GM12878 (cell line): ENCODE results near the gene UVRAG. TPM values are rescaled to one million over a fixed set of nuclear protein-coding genes. Genes with fewer than 3 reads are reported as not detected.

Experiments
- ATAC-seq: fragments of 200-7000 bp; cut with Tn5 transposase; 3 replicates; pipeline ENCODE4 v1.9.1; 2020; ENCODE audit warnings: mild to moderate bottlenecking, moderate library complexity
- BruUV-seq: library from RNA; stranded (reverse); fragments of 400-500 nt; replicated peaks from 2 replicates; lab custom pipeline; 2021; lab: Mats Ljungman, UMichigan
- CTCF ChIA-PET: fragments of 300-600 bp; sonication (Branson Sonifier 250); formaldehyde crosslinking; extraction: SDS; loops from one replicate; lab custom pipeline; 2021; ENCODE audit warnings: inconsistent platforms; lab: Yijun Ruan, JAX
- POLR2A ChIA-PET: fragments of 350-600 bp; formaldehyde crosslinking; extraction: SDS; loops from one replicate; lab custom pipeline; 2021; ENCODE audit warnings: inconsistent platforms; lab: Charles Lee
- RAD21 ChIA-PET: fragments of 300-600 bp; sonication (Branson Sonifier 250); formaldehyde crosslinking; loops from one replicate; lab custom pipeline; 2023; ENCODE audit warnings: antibody characterized with exemption; ENCODE audit not compliant: unreplicated experiment; lab: Charles Lee
- SMC1A ChIA-PET: fragments of 300-600 bp; sonication (Branson Sonifier 250); formaldehyde crosslinking; loops from one replicate; lab custom pipeline; 2023; ENCODE audit not compliant: unreplicated experiment, uncharacterized antibody; lab: Charles Lee
- DNase-seq: peaks from one replicate; pipeline ENCODE4 v3.0.0-alpha.2; 2011; ENCODE audit warnings: low read depth, low spot score
- FAIRE-seq: peaks from 3 replicates; lab custom pipeline; 2011; peaks lifted over from hg19 to GRCh38; lab: Jason Lieb, UNC
- H2AFZ ChIP-seq: 2 replicates; pipeline ENCODE4 v1.6.0; 2011; ENCODE audit warnings: low read depth, low read length, control low read depth; ENCODE audit not compliant: control insufficient read depth
- H3K27ac ChIP-seq: 2 replicates; pipeline ENCODE4 v1.5.1; 2011; ENCODE audit warnings: control low read depth; ENCODE audit not compliant: control insufficient read depth, insufficient read depth
- H3K27me3 ChIP-seq, 2 experiments: replicated peaks in 1 of 2; 2 replicates each; pipeline versions ENCODE4 v1.6.0 to v1.6.1; 2011; ENCODE audit warnings: low read length in 1 of 2; ENCODE audit not compliant: control insufficient read depth in 2 of 2, insufficient read depth in 2 of 2
- H3K36me3 ChIP-seq, 2 experiments: 2 replicates each; pipeline ENCODE4 v1.5.1; 2011; ENCODE audit warnings: low read length in 1 of 2; ENCODE audit not compliant: control insufficient read depth in 2 of 2, insufficient read depth in 2 of 2
- H3K4me1 ChIP-seq: 2 replicates; pipeline ENCODE4 v1.6.1; 2011; ENCODE audit warnings: mild to moderate bottlenecking, low read length, moderate library complexity, mixed read lengths; ENCODE audit not compliant: control insufficient read depth, insufficient read depth
- H3K4me2 ChIP-seq: 2 replicates; pipeline ENCODE4 v1.6.0; 2011; ENCODE audit warnings: control low read depth; ENCODE audit not compliant: control insufficient read depth, insufficient read depth
- H3K4me3 ChIP-seq: fragments of 200-600 bp; sonication (generic); 2 replicates; pipeline ENCODE4 v1.5.1; 2016
- H3K79me2 ChIP-seq: 2 replicates; pipeline ENCODE4 v1.6.0; 2011; ENCODE audit warnings: low read length; ENCODE audit not compliant: control insufficient read depth, insufficient read depth
- H3K9ac ChIP-seq: 2 replicates; pipeline ENCODE4 v1.8.0; 2011; ENCODE audit warnings: low read length, control low read depth, mixed read lengths; ENCODE audit not compliant: control insufficient read depth, insufficient read depth
- H3K9me3 ChIP-seq: replicated peaks from 3 replicates; pipeline ENCODE4 v1.5.1; 2011; ENCODE audit warnings: mild to moderate bottlenecking, low read length; ENCODE audit not compliant: control insufficient read depth, insufficient read depth
- H4K20me1 ChIP-seq: 2 replicates; pipeline ENCODE4 v1.6.0; 2011; ENCODE audit not compliant: control insufficient read depth, insufficient read depth
- IKZF2 ChIP-seq, 2 experiments: fragments of 450-650 bp; IDR thresholded peaks; 2 replicates each; pipeline ENCODE4 v1.6.1; 2017; ENCODE audit warnings: mild to moderate bottlenecking in 2 of 2, moderate library complexity in 2 of 2
- RUNX3 ChIP-seq: IDR thresholded peaks from 2 replicates; pipeline ENCODE4 v1.6.1; 2012; ENCODE audit warnings: low read length, inconsistent platforms
- SMAD5 ChIP-seq: IDR thresholded peaks from 2 replicates; pipeline ENCODE4 v1.6.1; 2016; ENCODE audit warnings: antibody characterized with exemption, low read depth
- TARDBP ChIP-seq: IDR thresholded peaks from 2 replicates; pipeline ENCODE4 v1.6.1; 2016; ENCODE audit warnings: borderline replicate concordance
- whole genome bisulfite sequencing: methylation state at CpG from one replicate; pipeline ENCODE4 v1.1.6; 2016; ENCODE audit warnings: low lambda C conversion rate; ENCODE audit not compliant: insufficient replicate concordance, insufficient coverage; ENCODE audit errors: missing lambda C conversion rate; 5-methylcytosine and 5-hydroxymethylcytosine counted together
- in situ Hi-C: fragments of 300-500 bp; cut with MboI; formaldehyde crosslinking; loops from 9 replicates; pipeline ENCODE4 v1.14.3; 2018; ENCODE audit warnings: mixed read lengths
- intact Hi-C: fragments of 100-400 bp; cut with micrococcal nuclease; formaldehyde crosslinking; loops from one replicate; pipeline ENCODE4 v1.14.2; 2022; ENCODE audit not compliant: unreplicated experiment
- polyA plus RNA-seq, 11 experiments: library from polyadenylated mRNA; depleted of rRNA in 4 of 11; unstranded in 6 of 11; stranded (reverse) in 5 of 11; fragments of >200 nt; fragmentation: Nextera tagmentation in 4 of 11; fragmentation: Illumina TruSeq in 1 of 11; extraction: Ambion mirVana in 4 of 11; extraction: Trizol in 1 of 11; gene quantifications; 1 replicate in 1 of 11; 2 replicates in 10 of 11; pipeline versions ENCODE4 v1.2.1 to v1.2.3, GENCODE V29; 2011 to 2016; ENCODE audit warnings: inconsistent platforms in 2 of 11, missing spikeins in 2 of 11, low read depth in 1 of 11
- total RNA-seq, 4 experiments: library from RNA; depleted of rRNA in 3 of 4; stranded (reverse); fragments of >200 nt in 3 of 4; fragmentation: Illumina TruSeq in 1 of 4; extraction: Trizol in 1 of 4; gene quantifications; 2 replicates each; pipeline versions ENCODE4 v1.2.1 to v1.2.3, GENCODE V29; 2013 to 2021
- TF ChIP-seq, protein P1 (sequence below): fragments of 450-650 bp; formaldehyde crosslinking; IDR thresholded peaks from 2 replicates; pipeline ENCODE4 v1.4.0; 2020; ENCODE audit warnings: mild to moderate bottlenecking, moderate library complexity

UVRAG gene
- total and polyA plus RNA-seq, 10 of the 15 experiments (the other 5 are each of a cell fraction or from before 2014, with no cell fraction given), result 7.0 to 43.4 (median 37.0) TPM

GRCh38 chr11:75981546-75981945, 166.5 kb downstream of the UVRAG start (continued):
- TF ChIP-seq TARDBP (no peak), IKZF2 (IDR thresholded peaks at IDR 0.05) (no peak), SMAD5 (no peak)

GRCh38 chr11:75982309-75982708, 167.3 kb downstream of the UVRAG start:
- RAD21 ChIA-PET, result no interaction called here
- Histone ChIP-seq H3K79me2 (peaks cover 18% of the 10 kb centered on the region), H3K9ac (no peak overlapping the region), H3K9me3 (no peaks in the 10 kb centered on the region), H3K4me3 (no peak overlapping the region), H3K36me3 (peaks cover 1 to 15% of the 10 kb centered on the region in 2 experiments; a peak in 3 of 4 replicates), H4K20me1 (no peaks in the 10 kb centered on the region), H3K4me1 (peaks cover 8% of the 10 kb centered on the region; the same call in 1 of the 2 replicates), H3K27ac (peak overlapping the region; percentile 23), H3K4me2 (no peak overlapping the region), H3K27me3 (no peaks in the 10 kb centered on the region), H2AFZ (no peak overlapping the region)
- no TSS peak for BruUV-seq
- intact Hi-C loops, result no loop called here
- no peak for FAIRE-seq
- CTCF ChIA-PET, result interaction anchor here (1.1 to 1.5 kb wide), 2 partner anchors 85 to 170 kb away, joined by 3 to 4 read pairs; no protein-coding TSS in a partner anchor
- TF ChIP-seq, protein P1, sequence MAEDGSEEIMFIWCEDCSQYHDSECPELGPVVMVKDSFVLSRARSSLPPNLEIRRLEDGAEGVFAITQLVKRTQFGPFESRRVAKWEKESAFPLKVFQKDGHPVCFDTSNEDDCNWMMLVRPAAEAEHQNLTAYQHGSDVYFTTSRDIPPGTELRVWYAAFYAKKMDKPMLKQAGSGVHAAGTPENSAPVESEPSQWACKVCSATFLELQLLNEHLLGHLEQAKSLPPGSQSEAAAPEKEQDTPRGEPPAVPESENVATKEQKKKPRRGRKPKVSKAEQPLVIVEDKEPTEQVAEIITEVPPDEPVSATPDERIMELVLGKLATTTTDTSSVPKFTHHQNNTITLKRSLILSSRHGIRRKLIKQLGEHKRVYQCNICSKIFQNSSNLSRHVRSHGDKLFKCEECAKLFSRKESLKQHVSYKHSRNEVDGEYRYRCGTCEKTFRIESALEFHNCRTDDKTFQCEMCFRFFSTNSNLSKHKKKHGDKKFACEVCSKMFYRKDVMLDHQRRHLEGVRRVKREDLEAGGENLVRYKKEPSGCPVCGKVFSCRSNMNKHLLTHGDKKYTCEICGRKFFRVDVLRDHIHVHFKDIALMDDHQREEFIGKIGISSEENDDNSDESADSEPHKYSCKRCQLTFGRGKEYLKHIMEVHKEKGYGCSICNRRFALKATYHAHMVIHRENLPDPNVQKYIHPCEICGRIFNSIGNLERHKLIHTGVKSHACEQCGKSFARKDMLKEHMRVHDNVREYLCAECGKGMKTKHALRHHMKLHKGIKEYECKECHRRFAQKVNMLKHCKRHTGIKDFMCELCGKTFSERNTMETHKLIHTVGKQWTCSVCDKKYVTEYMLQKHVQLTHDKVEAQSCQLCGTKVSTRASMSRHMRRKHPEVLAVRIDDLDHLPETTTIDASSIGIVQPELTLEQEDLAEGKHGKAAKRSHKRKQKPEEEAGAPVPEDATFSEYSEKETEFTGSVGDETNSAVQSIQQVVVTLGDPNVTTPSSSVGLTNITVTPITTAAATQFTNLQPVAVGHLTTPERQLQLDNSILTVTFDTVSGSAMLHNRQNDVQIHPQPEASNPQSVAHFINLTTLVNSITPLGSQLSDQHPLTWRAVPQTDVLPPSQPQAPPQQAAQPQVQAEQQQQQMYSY, result no peak
- peak; percentile 45 for TF ChIP-seq RUNX3
- SMC1A ChIA-PET, result interaction anchor here (1.2 to 1.3 kb wide), 2 partner anchors 11 to 23 kb away, joined by 3 read pairs; no protein-coding TSS in a partner anchor
- 85% methylated on average over 4 of the region's 4 CpGs for WGBS
- POLR2A ChIA-PET, result no interaction called here
- ATAC-seq, result peak; percentile 63
- in situ Hi-C loops, result no loop called here
- DNase-seq, result no peak
